ENCODE results near the gene WDR5. TPM values are rescaled to one million over a fixed set of nuclear protein-coding genes. Genes with fewer than 3 reads are reported as not detected.

Gene WDR5
- total RNA-seq, 1 experiment from 2014 or later: 62.5 TPM

DNA sequence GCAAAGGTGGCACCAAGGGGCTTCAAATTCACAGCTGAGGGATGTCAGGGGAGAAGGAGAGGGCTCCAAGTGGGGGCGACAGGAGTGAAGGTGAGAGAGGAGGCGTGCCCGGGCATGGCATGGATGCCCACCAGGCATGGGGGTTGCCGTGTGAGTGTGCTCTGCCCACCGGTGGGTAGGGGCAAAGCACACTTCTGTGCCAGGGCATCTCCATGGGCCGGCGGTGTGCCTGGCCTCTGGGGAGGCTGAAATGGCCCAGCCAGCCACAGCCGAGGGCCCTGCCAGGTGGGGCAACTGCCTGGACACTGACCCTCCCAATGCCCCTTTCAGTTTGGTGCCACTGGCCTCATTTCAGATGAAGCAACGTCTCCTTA, 42.5 kb downstream of the WDR5 start (continued):
- TF ChIP-seq, protein P1, sequence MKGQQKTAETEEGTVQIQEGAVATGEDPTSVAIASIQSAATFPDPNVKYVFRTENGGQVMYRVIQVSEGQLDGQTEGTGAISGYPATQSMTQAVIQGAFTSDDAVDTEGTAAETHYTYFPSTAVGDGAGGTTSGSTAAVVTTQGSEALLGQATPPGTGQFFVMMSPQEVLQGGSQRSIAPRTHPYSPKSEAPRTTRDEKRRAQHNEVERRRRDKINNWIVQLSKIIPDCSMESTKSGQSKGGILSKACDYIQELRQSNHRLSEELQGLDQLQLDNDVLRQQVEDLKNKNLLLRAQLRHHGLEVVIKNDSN (CRISPR knock-in tag; IDR thresholded peaks at IDR 0.05): no peak
- no peak for TF ChIP-seq ZNF263 (CRISPR knock-in tag; IDR thresholded peaks at IDR 0.05; ENCODE audit: low read depth)

DNA sequence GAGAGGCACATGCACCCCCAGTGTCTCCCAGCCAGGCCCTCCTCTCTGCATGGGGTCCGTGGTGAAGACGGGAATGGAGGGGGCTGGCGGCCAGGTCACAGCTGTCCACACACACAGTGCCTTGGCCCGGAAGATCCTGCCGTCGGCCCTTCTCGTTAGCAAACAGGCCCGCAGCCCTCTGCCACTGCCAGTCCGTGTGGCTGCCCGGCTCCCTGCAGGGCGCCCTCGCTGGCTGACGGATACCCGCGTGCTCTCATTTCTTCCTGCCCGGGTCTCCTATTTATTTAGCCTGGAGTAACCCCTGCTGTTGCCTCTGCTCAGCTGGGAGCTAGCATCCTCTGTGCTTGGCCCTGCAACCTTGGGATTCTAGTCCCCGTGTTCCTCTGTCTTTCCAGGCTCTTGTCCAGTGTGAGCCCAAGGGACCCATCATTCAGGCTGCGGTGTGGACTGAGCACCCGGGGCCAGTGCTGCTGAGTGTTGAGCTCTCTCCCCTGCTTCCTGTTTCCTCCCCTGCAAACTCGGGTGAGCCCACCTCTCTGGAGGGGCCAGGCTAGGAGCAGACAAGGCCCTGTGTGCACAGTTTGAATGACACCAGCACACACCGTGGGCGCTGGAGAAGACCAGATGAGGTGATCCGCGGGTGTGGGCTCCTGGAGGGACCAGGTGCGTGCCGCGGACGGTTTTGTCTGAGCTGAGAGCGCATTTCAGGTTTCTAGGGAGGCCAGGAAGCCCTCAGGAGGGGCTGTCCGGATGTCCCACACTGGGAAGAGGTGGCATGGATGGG, 43.1 kb downstream of the WDR5 start:
- Mint-ChIP-seq H3K27ac (peak overlapping the region; percentile 33; the same call in 1 of the 2 replicates), H3K9me3 (peaks cover 10% of the 10 kb centered on the region), H3K36me3 (peaks cover 6% of the 10 kb centered on the region), H3K4me1 (peaks cover 3% of the 10 kb centered on the region), H3K4me3 (no peak overlapping the region), H3K27me3 (ENCODE audit: low read depth) (no peaks in the 10 kb centered on the region)
- ChIA-PET POLR2A (no interaction called here), CTCF (interaction anchor here (0.9 kb wide), 1 partner anchor 31 kb away, joined by 3 read pairs; no protein-coding TSS in a partner anchor)
- no peak for ATAC-seq
- no peak for TF ChIP-seq ZNF232 (CRISPR knock-in tag; IDR thresholded peaks at IDR 0.05)
- no peak for TF ChIP-seq ETV6 (CRISPR knock-in tag; IDR thresholded peaks at IDR 0.05)
- TF ChIP-seq, protein P2, sequence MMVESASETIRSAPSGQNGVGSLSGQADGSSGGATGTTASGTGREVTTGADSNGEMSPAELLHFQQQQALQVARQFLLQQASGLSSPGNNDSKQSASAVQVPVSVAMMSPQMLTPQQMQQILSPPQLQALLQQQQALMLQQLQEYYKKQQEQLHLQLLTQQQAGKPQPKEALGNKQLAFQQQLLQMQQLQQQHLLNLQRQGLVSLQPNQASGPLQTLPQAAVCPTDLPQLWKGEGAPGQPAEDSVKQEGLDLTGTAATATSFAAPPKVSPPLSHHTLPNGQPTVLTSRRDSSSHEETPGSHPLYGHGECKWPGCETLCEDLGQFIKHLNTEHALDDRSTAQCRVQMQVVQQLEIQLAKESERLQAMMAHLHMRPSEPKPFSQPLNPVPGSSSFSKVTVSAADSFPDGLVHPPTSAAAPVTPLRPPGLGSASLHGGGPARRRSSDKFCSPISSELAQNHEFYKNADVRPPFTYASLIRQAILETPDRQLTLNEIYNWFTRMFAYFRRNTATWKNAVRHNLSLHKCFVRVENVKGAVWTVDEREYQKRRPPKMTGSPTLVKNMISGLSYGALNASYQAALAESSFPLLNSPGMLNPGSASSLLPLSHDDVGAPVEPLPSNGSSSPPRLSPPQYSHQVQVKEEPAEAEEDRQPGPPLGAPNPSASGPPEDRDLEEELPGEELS (CRISPR knock-in tag; IDR thresholded peaks at IDR 0.05): no peak
- TF ChIP-seq ZNF416 (CRISPR knock-in tag; IDR thresholded peaks at IDR 0.05): no peak
- no peak for TF ChIP-seq SMAD4 (CRISPR knock-in tag; IDR thresholded peaks at IDR 0.05)
- TF ChIP-seq FOXJ3 (CRISPR knock-in tag; IDR thresholded peaks at IDR 0.05; ENCODE audit: borderline replicate concordance): no peak
- TF ChIP-seq FOXP1 (CRISPR knock-in tag; IDR thresholded peaks at IDR 0.05; ENCODE audit: borderline replicate concordance): no peak
- no peak for TF ChIP-seq TEAD1 (CRISPR knock-in tag; IDR thresholded peaks at IDR 0.05)
- TF ChIP-seq ELF4 (CRISPR knock-in tag; IDR thresholded peaks at IDR 0.05; ENCODE audit: low read depth): no peak
- DNase-seq (ENCODE audit: low spot score): no peak

DNA sequence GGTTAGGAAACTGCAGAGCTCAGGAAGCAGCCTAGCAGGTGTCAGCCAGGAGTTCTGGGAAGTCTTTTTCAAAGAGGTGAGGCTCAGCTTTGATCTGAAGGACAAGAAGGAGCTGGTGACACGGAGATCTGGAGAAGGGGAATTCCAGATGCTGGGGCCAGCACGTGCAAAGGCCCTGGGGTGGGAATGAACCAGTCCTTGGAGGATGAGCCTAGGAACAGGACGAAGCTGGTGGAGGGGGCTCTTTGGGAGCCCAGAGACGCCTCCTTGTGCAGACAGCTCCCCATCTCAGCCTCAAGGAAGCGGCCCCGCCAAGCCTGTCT, 43.7 kb downstream of the WDR5 start:
- no peak overlapping the region for H3K4me3 Mint-ChIP-seq
- CTCF ChIA-PET: interaction anchor here (0.9 kb wide), 1 partner anchor 30 kb away, joined by 3 read pairs; no protein-coding TSS in a partner anchor
- POLR2A ChIA-PET: no interaction called here
- H3K4me1 Mint-ChIP-seq: peaks cover 3% of the 10 kb centered on the region
- ATAC-seq: no peak
- H3K27me3 Mint-ChIP-seq (ENCODE audit: low read depth): no peaks in the 10 kb centered on the region
- H3K36me3 Mint-ChIP-seq: peaks cover 6% of the 10 kb centered on the region
- no peak overlapping the region for H3K27ac Mint-ChIP-seq
- TF ChIP-seq, protein P3, sequence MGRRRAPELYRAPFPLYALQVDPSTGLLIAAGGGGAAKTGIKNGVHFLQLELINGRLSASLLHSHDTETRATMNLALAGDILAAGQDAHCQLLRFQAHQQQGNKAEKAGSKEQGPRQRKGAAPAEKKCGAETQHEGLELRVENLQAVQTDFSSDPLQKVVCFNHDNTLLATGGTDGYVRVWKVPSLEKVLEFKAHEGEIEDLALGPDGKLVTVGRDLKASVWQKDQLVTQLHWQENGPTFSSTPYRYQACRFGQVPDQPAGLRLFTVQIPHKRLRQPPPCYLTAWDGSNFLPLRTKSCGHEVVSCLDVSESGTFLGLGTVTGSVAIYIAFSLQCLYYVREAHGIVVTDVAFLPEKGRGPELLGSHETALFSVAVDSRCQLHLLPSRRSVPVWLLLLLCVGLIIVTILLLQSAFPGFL (CRISPR knock-in tag; IDR thresholded peaks at IDR 0.05; ENCODE audit: borderline replicate concordance): no peak
- 0 out of 2 replicates have a peak, but pooled peaks have one; percentile 45 for TF ChIP-seq GTF2I (CRISPR knock-in tag; conservative IDR thresholded peaks at IDR 0.05)
- no peak for DNase-seq (ENCODE audit: low spot score)
- peaks cover 10% of the 10 kb centered on the region for H3K9me3 Mint-ChIP-seq

DNA sequence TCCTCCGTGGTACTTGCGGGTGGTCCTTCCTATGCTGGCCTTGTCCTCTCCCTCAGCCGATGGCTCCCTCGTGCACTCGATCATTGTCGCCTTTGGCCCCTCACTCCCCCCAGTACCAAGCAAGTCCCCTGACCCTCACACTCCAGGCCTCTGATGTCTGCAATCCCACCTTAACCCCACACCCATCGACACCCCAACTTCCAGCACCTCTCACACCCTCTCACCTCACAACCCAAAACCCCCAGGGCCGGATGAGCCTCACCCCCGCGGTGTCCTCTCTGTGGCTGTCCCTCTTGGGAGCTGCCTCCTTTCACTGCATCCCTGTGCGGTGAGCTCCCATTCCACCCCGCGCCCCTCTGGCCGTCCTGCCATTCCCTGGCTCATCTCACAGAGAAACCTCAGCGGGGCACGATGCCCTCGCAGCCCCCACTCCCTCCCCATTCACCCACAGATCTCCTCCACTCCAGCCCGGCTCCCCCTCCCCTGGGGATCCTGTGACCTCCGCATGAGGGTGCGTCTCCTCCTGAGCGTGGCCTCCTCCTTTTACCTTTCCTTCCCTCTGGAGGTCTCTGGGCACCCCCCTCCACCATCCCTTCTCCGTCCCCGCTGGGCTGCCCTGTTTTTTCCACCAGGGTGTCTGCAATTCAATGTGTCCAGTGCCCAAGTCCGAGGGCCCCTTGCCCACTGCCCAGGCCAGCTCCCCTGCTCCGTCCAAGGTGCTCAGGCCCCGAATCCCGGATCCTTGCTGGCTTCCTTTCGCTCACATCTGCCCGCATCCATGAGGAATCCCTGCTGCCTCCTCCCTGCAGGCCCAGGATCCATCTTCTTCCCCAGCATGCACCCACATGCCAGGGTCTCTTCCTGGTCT, 44.3 kb downstream of the WDR5 start:
- POLR2A ChIA-PET: no interaction called here
- H3K4me1 Mint-ChIP-seq: no peaks in the 10 kb centered on the region
- no peaks in the 10 kb centered on the region for H3K27me3 Mint-ChIP-seq (ENCODE audit: low read depth)
- H3K9me3 Mint-ChIP-seq: peaks cover 10% of the 10 kb centered on the region
- no peak overlapping the region for H3K27ac Mint-ChIP-seq
- H3K4me3 Mint-ChIP-seq: no peak overlapping the region
- CTCF ChIA-PET: interaction anchor here (0.9 kb wide), 1 partner anchor 29 kb away, joined by 3 read pairs; no protein-coding TSS in a partner anchor
- ATAC-seq (no peak), DNase-seq (ENCODE audit: low spot score) (no peak)
- H3K36me3 Mint-ChIP-seq: peaks cover 6% of the 10 kb centered on the region
- TF ChIP-seq, protein P2 (CRISPR knock-in tag; IDR thresholded peaks at IDR 0.05): no peak
- TF ChIP-seq TCF7 (CRISPR knock-in tag; IDR thresholded peaks at IDR 0.05; ENCODE audit: low read depth): no peak
- TF ChIP-seq FOXP1 (CRISPR knock-in tag; IDR thresholded peaks at IDR 0.05; ENCODE audit: borderline replicate concordance): no peak
- TF ChIP-seq CBFB (CRISPR knock-in tag; IDR thresholded peaks at IDR 0.05; ENCODE audit: low read depth): no peak
- TF ChIP-seq, protein P4, sequence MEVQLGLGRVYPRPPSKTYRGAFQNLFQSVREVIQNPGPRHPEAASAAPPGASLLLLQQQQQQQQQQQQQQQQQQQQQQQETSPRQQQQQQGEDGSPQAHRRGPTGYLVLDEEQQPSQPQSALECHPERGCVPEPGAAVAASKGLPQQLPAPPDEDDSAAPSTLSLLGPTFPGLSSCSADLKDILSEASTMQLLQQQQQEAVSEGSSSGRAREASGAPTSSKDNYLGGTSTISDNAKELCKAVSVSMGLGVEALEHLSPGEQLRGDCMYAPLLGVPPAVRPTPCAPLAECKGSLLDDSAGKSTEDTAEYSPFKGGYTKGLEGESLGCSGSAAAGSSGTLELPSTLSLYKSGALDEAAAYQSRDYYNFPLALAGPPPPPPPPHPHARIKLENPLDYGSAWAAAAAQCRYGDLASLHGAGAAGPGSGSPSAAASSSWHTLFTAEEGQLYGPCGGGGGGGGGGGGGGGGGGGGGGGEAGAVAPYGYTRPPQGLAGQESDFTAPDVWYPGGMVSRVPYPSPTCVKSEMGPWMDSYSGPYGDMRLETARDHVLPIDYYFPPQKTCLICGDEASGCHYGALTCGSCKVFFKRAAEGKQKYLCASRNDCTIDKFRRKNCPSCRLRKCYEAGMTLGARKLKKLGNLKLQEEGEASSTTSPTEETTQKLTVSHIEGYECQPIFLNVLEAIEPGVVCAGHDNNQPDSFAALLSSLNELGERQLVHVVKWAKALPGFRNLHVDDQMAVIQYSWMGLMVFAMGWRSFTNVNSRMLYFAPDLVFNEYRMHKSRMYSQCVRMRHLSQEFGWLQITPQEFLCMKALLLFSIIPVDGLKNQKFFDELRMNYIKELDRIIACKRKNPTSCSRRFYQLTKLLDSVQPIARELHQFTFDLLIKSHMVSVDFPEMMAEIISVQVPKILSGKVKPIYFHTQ (CRISPR knock-in tag; IDR thresholded peaks at IDR 0.05): no peak
- TF ChIP-seq RELA (CRISPR knock-in tag; IDR thresholded peaks at IDR 0.05; ENCODE audit: borderline replicate concordance): no peak
- TF ChIP-seq, protein P5, sequence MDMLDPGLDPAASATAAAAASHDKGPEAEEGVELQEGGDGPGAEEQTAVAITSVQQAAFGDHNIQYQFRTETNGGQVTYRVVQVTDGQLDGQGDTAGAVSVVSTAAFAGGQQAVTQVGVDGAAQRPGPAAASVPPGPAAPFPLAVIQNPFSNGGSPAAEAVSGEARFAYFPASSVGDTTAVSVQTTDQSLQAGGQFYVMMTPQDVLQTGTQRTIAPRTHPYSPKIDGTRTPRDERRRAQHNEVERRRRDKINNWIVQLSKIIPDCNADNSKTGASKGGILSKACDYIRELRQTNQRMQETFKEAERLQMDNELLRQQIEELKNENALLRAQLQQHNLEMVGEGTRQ (CRISPR knock-in tag; IDR thresholded peaks at IDR 0.05): no peak
